AG04449 (cell line): ENCODE measurements around the gene UNC5B.

Source experiments
- CTCF ChIA-PET: fragments of 350-600 bp; formaldehyde crosslinking; extraction: SDS; loops from one replicate; lab custom pipeline; 2021; ENCODE audit warnings: antibody characterized with exemption; lab: Yijun Ruan, JAX
- POLR2A ChIA-PET: fragments of 400-600, 350-600 bp; formaldehyde crosslinking; extraction: SDS; loops from one replicate; lab custom pipeline; 2020; ENCODE audit warnings: antibody characterized with exemption, inconsistent platforms; lab: Yijun Ruan, JAX
- DNase-seq: peaks from one replicate; pipeline ENCODE4 v3.0.0-alpha.2; 2010; ENCODE audit warnings: low read depth, low spot score
- H3K4me3 ChIP-seq: 2 replicates; pipeline ENCODE4 v1.5.1; 2011; ENCODE audit warnings: low read depth, mild to moderate bottlenecking, control low read depth, low read length
- CTCF ChIP-seq: IDR thresholded peaks from one replicate; pipeline ENCODE4 v1.5.1; 2011; ENCODE audit warnings: mild to moderate bottlenecking, moderate library complexity, low read length, control low read depth, inconsistent platforms; ENCODE audit not compliant: insufficient read depth; ENCODE audit errors: missing control alignments

The UNC5B gene

GRCh38 chr10:71289421-71290130 lies 77.2 kb downstream of the UNC5B start:
- TF ChIP-seq CTCF, result no peak
- ChIA-PET CTCF (interaction anchor here (0.6 to 2.1 kb wide), 9 partner anchors 9 to 364 kb away, joined by 3 to 14 read pairs (median 3); no protein-coding TSS in a partner anchor), POLR2A (no interaction called here)
- DNase-seq, result no peak
- H3K4me3 ChIP-seq, result no peak overlapping the region

- CTCF ChIA-PET, result interaction anchor here (0.6 to 2.1 kb wide), 8 partner anchors 9 to 365 kb away, joined by 3 to 14 read pairs (median 4); no protein-coding TSS in a partner anchor
- H3K4me3 ChIP-seq, result no peak overlapping the region
- no peak for DNase-seq
- no peak for TF ChIP-seq CTCF
- POLR2A ChIA-PET, result no interaction called here
These were observed 78.0 kb downstream of the UNC5B start for GRCh38 chr10:71290331-71290730.

DNA sequence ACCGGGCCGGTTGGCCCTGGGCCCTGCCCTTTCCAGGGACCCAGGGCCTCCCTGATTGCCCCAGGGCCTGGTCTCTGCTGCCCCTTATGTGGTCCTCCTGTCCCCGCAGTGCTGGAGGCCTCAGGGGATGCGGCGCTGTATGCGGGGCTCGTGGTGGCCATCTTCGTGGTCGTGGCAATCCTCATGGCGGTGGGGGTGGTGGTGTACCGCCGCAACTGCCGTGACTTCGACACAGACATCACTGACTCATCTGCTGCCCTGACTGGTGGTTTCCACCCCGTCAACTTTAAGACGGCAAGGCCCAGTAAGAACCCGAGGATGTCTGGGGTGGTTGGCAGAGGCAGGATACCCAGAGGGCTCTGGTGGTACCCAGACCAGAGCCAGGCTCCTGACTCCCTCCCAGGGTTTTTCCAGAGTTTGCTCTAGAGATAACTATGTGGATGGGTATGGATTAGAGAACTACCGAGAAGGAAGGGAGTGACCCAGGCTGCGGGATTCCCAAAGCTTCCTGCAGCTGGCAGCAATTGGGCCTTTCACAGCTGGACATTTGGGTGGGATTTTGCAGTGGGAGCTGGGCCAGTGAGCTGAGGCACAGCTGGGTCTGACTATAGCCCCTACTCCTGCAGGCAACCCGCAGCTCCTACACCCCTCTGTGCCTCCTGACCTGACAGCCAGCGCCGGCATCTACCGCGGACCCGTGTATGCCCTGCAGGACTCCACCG lies 78.6 kb downstream of the UNC5B start:
- no peak for TF ChIP-seq CTCF
- POLR2A ChIA-PET, result no interaction called here
- CTCF ChIA-PET, result interaction anchor here (1.6 to 2.9 kb wide), 4 partner anchors 21 to 366 kb away, joined by 6 to 15 read pairs (median 11); no protein-coding TSS in a partner anchor
- no peak for DNase-seq
- no peak overlapping the region for H3K4me3 ChIP-seq

GRCh38 chr10:71291528-71291900 lies 79.1 kb downstream of the UNC5B start:
- ChIA-PET POLR2A (no interaction called here), CTCF (interaction anchor here (1.6 to 2.9 kb wide), 3 partner anchors 11 to 83 kb away, joined by 6 to 15 read pairs (median 7); no protein-coding TSS in a partner anchor)
- no peak overlapping the region for H3K4me3 ChIP-seq

GRCh38 chr10:71292624-71293445 lies 80.5 kb downstream of the UNC5B start:
- TF ChIP-seq CTCF, result no peak
- ChIA-PET POLR2A (no interaction called here), CTCF (interaction anchor here (0.8 to 2.9 kb wide), 8 partner anchors 8 to 366 kb away, joined by 3 to 15 read pairs (median 6); no protein-coding TSS in a partner anchor)
- H3K4me3 ChIP-seq, result no peak overlapping the region
- DNase-seq, result no peak

More at GRCh38 chr10:71291528-71291900, 79.1 kb downstream of the UNC5B start:
- TF ChIP-seq CTCF, result no peak
- no peak for DNase-seq
